Esophagus muscularis mucosa (tissue), 4 donors: ENCODE data around the gene ZC3H7A. TPM values are rescaled to one million over a fixed set of nuclear protein-coding genes. Genes with fewer than 3 reads are reported as not detected.

ENCODE experiments used
- DNase-seq: peaks from one replicate; pipeline ENCODE4 v3.0.0-alpha.2; 2017; ENCODE audit errors: extremely low spot score
- H3K27ac ChIP-seq, 4 donors: fragments of 200-600 bp; sonication (generic); replicated peaks in 1 of 4; 1 replicate in 3 of 4; 2 replicates in 1 of 4; pipeline ENCODE4 v1.5.1; 2016 to 2019; ENCODE audit warnings: mild to moderate bottlenecking in 1 of 4
- H3K27me3 ChIP-seq, 4 donors: fragments of 200-600 bp; sonication (generic); one replicate each; pipeline versions ENCODE4 v1.5.1 to v1.6.0; 2016 to 2019
- H3K36me3 ChIP-seq, 4 donors: fragments of 200-600 bp; sonication (generic); one replicate each; pipeline ENCODE4 v1.5.1; 2016 to 2019
- H3K4me1 ChIP-seq, 4 donors: fragments of 200-600 bp; sonication (generic); one replicate each; pipeline ENCODE4 v1.5.1; 2016 to 2019
- H3K4me3 ChIP-seq, 4 donors: fragments of 200-600 bp; sonication (generic); 1 replicate in 2 of 4; 2 replicates in 2 of 4; pipeline ENCODE4 v1.5.1; 2016 to 2019; ENCODE audit warnings: mild to moderate bottlenecking in 4 of 4, moderate library complexity in 1 of 4
- H3K9me3 ChIP-seq, 4 donors: fragments of 200-600 bp; sonication (generic); 1 replicate in 3 of 4; 2 replicates in 1 of 4; pipeline ENCODE4 v1.5.1; 2016 to 2019
- EP300 ChIP-seq: sonication (generic); formaldehyde crosslinking; IDR thresholded peaks from one replicate; pipeline ENCODE4 v1.6.1; 2017; ENCODE audit warnings: antibody characterized with exemption
- POLR2A ChIP-seq: fragments of 450-650 bp; IDR thresholded peaks from one replicate; pipeline ENCODE4 v1.6.1; 2017; ENCODE audit warnings: antibody characterized with exemption, moderate library complexity, mild to moderate bottlenecking, low read depth
- POLR2AphosphoS5 ChIP-seq, 2 donors: sonication (generic); formaldehyde crosslinking; IDR thresholded peaks; one replicate each; pipeline ENCODE4 v1.6.1; 2017; ENCODE audit warnings: antibody characterized with exemption in 2 of 2
- WGBS: methylation state at CpG from one replicate; pipeline ENCODE4 v1.1.5; 2018; 5-methylcytosine and 5-hydroxymethylcytosine counted together
- intact Hi-C: fragments of 100-400 bp; cut with DNase I; formaldehyde crosslinking; loops from one replicate; pipeline ENCODE4 v1.15.1; 2023
- total RNA-seq, 4 donors: library from RNA; depleted of rRNA; stranded (reverse); fragments of >200 nt; gene quantifications; one replicate each; pipeline versions ENCODE4 v1.1.0 to v1.2.1, GENCODE V29; 2016
- TF ChIP-seq, protein P1 (sequence below), 3 experiments: fragments of 200-600 bp in 2 of 3; fragments of 450-650 bp in 1 of 3; sonication (generic) in 2 of 3; IDR thresholded peaks; one replicate each; pipeline ENCODE4 v1.5.1; 2017 to 2019; ENCODE audit warnings: antibody characterized with exemption in 3 of 3, mild to moderate bottlenecking in 2 of 3, moderate library complexity in 1 of 3

ZC3H7A gene
- total RNA-seq, 4 donors from 2014 or later = 51.1 to 61.0 (median 61.0) TPM

DNA sequence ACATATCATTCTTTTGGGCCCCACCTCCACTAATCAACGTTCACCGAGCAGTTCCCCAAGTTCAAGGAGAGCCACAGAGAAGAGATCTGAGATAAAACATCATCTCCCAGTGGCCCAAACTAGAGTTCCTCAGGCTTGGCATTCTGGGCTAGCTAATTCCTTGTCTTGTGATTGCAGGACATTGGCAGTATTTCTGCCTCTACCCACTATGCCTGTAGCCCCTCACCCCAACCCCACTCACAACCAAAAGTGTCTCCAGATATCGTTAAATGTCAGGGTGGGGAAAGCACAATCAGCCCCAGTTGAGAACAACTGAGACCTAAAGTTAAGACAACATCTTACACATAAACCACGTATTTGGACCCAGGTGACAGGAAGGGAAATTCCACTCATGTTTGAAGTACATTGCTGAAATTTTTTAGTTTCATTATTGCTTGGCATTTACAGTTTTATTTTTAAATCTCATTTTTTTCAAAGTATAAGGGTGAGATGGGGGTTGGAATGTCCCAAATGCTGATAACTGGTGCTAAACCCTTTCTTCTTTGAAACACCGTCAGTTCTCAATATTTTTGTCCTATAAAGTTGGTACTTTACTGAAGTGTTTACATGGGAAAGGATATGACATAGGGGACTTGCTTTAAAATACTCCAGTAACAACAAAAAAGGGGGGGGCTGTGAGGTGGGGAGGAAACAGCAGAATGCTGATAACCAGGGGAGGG is 13.6 kb downstream of the ZC3H7A start:
- Histone ChIP-seq H3K27me3 (no peaks in the 10 kb centered on the region), H3K4me1 (peaks cover 42 to 79% (median 71%) of the 10 kb centered on the region in 4 donors), H3K27ac (peak overlapping the region; percentile 78 to 87 (median 84)), H3K4me3 (peak overlapping the region; percentile 10 to 49 (median 19)), H3K9me3 (no peaks in the 10 kb centered on the region), H3K36me3 (peaks cover 2 to 28% (median 9%) of the 10 kb centered on the region in 4 donors)
- DNase-seq = no peak
- intact Hi-C loops = loop anchor here (5.0 kb wide), 1 partner anchor 69 kb away; the partner anchor contains the start of gene RSL1D1
- 11% methylated on average over 5 of the region's 5 CpGs for WGBS
- TF ChIP-seq POLR2A (no peak), EP300 (no peak), POLR2AphosphoS5 (IDR thresholded peaks at IDR 0.05) (no peak)
- TF ChIP-seq, protein P1, sequence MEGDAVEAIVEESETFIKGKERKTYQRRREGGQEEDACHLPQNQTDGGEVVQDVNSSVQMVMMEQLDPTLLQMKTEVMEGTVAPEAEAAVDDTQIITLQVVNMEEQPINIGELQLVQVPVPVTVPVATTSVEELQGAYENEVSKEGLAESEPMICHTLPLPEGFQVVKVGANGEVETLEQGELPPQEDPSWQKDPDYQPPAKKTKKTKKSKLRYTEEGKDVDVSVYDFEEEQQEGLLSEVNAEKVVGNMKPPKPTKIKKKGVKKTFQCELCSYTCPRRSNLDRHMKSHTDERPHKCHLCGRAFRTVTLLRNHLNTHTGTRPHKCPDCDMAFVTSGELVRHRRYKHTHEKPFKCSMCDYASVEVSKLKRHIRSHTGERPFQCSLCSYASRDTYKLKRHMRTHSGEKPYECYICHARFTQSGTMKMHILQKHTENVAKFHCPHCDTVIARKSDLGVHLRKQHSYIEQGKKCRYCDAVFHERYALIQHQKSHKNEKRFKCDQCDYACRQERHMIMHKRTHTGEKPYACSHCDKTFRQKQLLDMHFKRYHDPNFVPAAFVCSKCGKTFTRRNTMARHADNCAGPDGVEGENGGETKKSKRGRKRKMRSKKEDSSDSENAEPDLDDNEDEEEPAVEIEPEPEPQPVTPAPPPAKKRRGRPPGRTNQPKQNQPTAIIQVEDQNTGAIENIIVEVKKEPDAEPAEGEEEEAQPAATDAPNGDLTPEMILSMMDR (IDR thresholded peaks at IDR 0.05) = no peak

DNA sequence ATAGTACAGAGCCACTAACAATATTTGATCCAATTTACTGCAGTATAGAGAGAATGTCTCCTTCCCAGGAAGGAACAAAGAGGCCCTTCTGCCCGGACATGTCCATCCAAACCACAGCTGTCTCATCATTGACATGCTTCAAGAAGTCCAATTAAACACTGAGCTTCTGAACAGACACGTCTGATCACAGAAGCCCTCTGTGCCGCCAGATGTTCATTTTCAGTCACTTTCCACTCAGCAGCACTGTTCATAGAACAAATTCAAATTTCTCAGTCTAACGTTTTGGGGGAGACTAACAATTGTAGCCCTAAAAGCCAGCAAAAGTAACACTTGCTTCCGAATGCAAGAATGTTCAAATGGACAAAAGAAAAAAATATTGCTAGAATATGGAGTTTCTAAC is 15.3 kb downstream of the ZC3H7A start:
- Histone ChIP-seq H3K4me1 (peaks cover 42 to 65% (median 64%) of the 10 kb centered on the region in 4 donors), H3K36me3 (peaks cover 19 to 45% (median 26%) of the 10 kb centered on the region in 4 donors), H3K4me3 (peak overlapping the region in 2 of 4 donors; percentile 13 to 15), H3K27ac (peak overlapping the region; percentile 78 to 87 (median 84)), H3K9me3 (no peaks in the 10 kb centered on the region), H3K27me3 (no peaks in the 10 kb centered on the region)
- intact Hi-C loops = loop anchor here (5.0 kb wide), 1 partner anchor 71 kb away; the partner anchor contains the start of gene RSL1D1
- TF ChIP-seq EP300 (no peak), POLR2AphosphoS5 (IDR thresholded peaks at IDR 0.05) (no peak), POLR2A (no peak)
- TF ChIP-seq, protein P1 (IDR thresholded peaks at IDR 0.05) = no peak
- 40% methylated on average over 5 of the region's 5 CpGs for WGBS
- DNase-seq = no peak

DNA sequence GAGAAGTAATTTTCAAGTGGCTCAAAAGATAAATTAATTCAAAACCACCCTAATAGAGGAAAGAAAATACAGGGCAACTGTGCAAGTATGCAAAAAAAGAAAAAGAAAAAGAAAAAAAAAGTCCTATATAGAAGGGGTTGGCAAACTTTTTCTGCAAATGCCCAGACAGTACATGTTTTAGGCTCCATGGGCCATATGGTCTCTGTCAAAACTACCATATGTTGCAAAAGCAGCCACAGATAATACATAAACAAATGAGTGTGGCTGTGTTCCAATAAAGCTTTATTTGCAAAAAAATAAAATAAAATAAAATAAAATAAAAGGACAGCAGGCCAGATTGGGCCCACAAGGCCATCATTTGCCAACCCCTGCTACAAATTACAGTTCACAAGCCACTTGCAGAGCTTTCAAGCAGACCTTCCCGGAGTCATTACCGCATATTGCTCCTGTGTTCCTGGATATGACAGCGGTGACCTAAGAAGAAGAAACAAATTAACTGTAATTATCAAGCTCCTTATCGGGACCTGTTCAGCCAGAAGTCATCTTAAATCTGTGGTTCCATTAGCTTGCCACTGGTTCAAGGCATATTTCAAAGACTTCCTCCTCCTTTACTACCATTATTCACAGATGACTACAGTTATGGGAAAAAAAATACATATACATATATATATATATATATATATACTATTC is 15.9 kb downstream of the ZC3H7A start:
- Histone ChIP-seq H3K9me3 (no peaks in the 10 kb centered on the region), H3K27ac (peak overlapping the region; percentile 78 to 87 (median 84)), H3K4me3 (no peak overlapping the region), H3K27me3 (no peaks in the 10 kb centered on the region), H3K36me3 (peaks cover 25 to 52% (median 32%) of the 10 kb centered on the region in 4 donors), H3K4me1 (peaks cover 42 to 65% (median 65%) of the 10 kb centered on the region in 4 donors)
- TF ChIP-seq, protein P1 (IDR thresholded peaks at IDR 0.05) = no peak
- TF ChIP-seq EP300 (no peak), POLR2A (no peak), POLR2AphosphoS5 (IDR thresholded peaks at IDR 0.05) (no peak)
- 88% methylated on average over 4 of the region's 4 CpGs for WGBS
- no peak for DNase-seq
- intact Hi-C loops = loop anchor here (5.0 kb wide), 1 partner anchor 71 kb away; the partner anchor contains the start of gene RSL1D1

DNA sequence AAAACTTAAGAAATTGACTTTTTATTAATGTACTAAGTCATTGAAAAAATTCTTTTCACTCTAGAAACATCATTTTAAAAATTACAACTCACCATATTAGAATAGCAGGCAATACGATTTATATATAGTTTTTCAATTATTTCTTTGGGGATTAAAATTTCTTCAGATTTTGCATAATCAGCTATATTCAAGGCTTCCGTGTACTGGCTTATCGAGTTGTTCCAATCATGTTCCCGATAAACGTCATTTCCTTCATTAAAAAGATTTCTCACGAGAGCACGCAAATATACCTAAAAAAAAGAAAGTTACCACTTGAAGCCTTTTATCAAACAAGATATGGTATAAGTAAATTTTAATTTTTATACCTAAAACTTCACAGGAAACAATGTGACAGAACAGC is 18.0 kb downstream of the ZC3H7A start:
- WGBS = 96% methylated on average over 7 of the region's 7 CpGs
- Histone ChIP-seq H3K36me3 (peaks cover 38 to 72% (median 52%) of the 10 kb centered on the region in 4 donors), H3K27me3 (no peaks in the 10 kb centered on the region), H3K4me3 (no peak overlapping the region), H3K27ac (no peak overlapping the region), H3K9me3 (no peaks in the 10 kb centered on the region), H3K4me1 (peaks cover 34 to 49% (median 48%) of the 10 kb centered on the region in 4 donors)
- TF ChIP-seq POLR2A (no peak), EP300 (no peak), POLR2AphosphoS5 (IDR thresholded peaks at IDR 0.05) (no peak)
- TF ChIP-seq, protein P1 (IDR thresholded peaks at IDR 0.05) = no peak
- intact Hi-C loops = no loop called here
- no peak for DNase-seq
